Gastrocnemius medialis (tissue), 4 donors: ENCODE measurements around the gene HTR2A. TPM values are rescaled to one million over a fixed set of nuclear protein-coding genes. Genes with fewer than 3 reads are reported as not detected.

ENCODE experiments used
- ATAC-seq, 2 donors: fragments of 150-250 bp; one replicate each; pipeline ENCODE4 v1.9.1; 2016
- DNase-seq, 2 donors: peaks; one replicate each; pipeline ENCODE4 v3.0.0-alpha.2; 2019
- H3K27ac ChIP-seq, 4 donors: fragments of 200-600 bp; sonication (generic); 1 replicate in 1 of 4; 2 replicates in 3 of 4; pipeline ENCODE4 v1.5.1; 2016 to 2018; ENCODE audit warnings: mild to moderate bottlenecking in 2 of 4, moderate library complexity in 1 of 4
- H3K27me3 ChIP-seq, 3 donors: fragments of 200-600 bp; sonication (generic) in 2 of 3; 1 replicate in 1 of 3; 2 replicates in 2 of 3; pipeline versions ENCODE4 v1.5.1 to v1.6.0; 2016 to 2019; ENCODE audit warnings: mild to moderate bottlenecking in 1 of 3, moderate library complexity in 1 of 3
- H3K36me3 ChIP-seq, 2 donors: fragments of 200-600 bp; sonication (generic) in 1 of 2; one replicate each; pipeline ENCODE4 v1.5.1; 2017 to 2018
- H3K4me1 ChIP-seq, 2 donors: fragments of 200-600 bp; sonication (generic) in 1 of 2; one replicate each; pipeline ENCODE4 v1.5.1; 2016 to 2017; ENCODE audit warnings: mild to moderate bottlenecking in 2 of 2
- H3K4me3 ChIP-seq, 4 donors: fragments of 200-600 bp; sonication (generic) in 3 of 4; 1 replicate in 1 of 4; 2 replicates in 3 of 4; pipeline ENCODE4 v1.5.1; 2016 to 2019; ENCODE audit warnings: mild to moderate bottlenecking in 2 of 4
- H3K9me3 ChIP-seq, 3 donors: fragments of 200-600 bp; sonication (generic) in 2 of 3; 1 replicate in 1 of 3; 2 replicates in 2 of 3; pipeline ENCODE4 v1.5.1; 2016 to 2019
- POLR2A ChIP-seq, 2 donors: fragments of 450-650 bp; IDR thresholded peaks; one replicate each; pipeline ENCODE4 v1.6.1; 2017; ENCODE audit warnings: antibody characterized with exemption in 2 of 2, mild to moderate bottlenecking in 2 of 2, moderate library complexity in 2 of 2
- in situ Hi-C, 4 donors: fragments of 200-750 bp; cut with MboI; loops; one replicate each; pipeline versions ENCODE4 v1.15.0 to v1.8.0; 2017; ENCODE audit warnings: low sequenced_read_pairs in 4 of 4
- intact Hi-C: fragments of 100-400 bp; cut with DNase I; formaldehyde crosslinking; loops from one replicate; pipeline ENCODE4 v1.15.1; 2023; ENCODE audit warnings: low total_unique reads
- total RNA-seq, 4 donors: library from RNA; depleted of rRNA; stranded (reverse); fragments of >200 nt; gene quantifications; one replicate each; pipeline versions ENCODE4 v1.1.0 to v1.2.3, GENCODE V29; 2016
- TF ChIP-seq, protein P1 (sequence below), 5 experiments: fragments of 450-650 bp in 3 of 5; fragments of 200-600 bp in 2 of 5; sonication (generic) in 2 of 5; IDR thresholded peaks in 4 of 5; conservative IDR thresholded peaks in 1 of 5; 1 replicate in 4 of 5; 2 replicates in 1 of 5; pipeline ENCODE4 v1.5.1; 2016 to 2019; ENCODE audit warnings: antibody characterized with exemption in 5 of 5, mild to moderate bottlenecking in 3 of 5, moderate library complexity in 3 of 5

Gene HTR2A
- total RNA-seq, 4 donors from 2014 or later = 0.55 TPM; not detected in 3

DNA sequence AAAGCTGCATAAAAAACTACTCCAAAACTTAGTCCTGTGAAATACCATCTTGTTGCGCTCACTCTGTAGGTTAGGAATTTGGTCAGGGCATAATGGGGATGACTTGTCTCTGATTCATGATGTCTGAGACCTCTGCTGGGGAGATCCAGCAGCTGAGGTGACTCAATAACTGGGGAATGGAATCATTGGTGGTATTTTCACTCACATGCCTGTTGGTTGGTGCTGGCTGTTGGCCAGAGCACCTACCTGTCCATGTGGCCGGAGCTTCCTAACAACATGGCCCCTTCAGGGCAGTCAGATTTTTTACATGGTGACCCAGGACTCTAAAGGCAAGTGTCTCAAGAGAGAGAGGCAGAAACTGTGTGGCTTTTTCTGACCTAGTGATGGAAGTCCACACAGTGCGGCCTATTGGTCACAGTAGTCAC lies 92.5 kb downstream of the HTR2A start:
- H3K4me1 ChIP-seq = no peaks in the 10 kb centered on the region
- intact Hi-C loops (no loop called here), in situ Hi-C loops (no loop called here)
- no peak overlapping the region for H3K27ac ChIP-seq
- H3K4me3 ChIP-seq = no peak overlapping the region
- ATAC-seq (no peak), DNase-seq (no peak)
- TF ChIP-seq, protein P1, sequence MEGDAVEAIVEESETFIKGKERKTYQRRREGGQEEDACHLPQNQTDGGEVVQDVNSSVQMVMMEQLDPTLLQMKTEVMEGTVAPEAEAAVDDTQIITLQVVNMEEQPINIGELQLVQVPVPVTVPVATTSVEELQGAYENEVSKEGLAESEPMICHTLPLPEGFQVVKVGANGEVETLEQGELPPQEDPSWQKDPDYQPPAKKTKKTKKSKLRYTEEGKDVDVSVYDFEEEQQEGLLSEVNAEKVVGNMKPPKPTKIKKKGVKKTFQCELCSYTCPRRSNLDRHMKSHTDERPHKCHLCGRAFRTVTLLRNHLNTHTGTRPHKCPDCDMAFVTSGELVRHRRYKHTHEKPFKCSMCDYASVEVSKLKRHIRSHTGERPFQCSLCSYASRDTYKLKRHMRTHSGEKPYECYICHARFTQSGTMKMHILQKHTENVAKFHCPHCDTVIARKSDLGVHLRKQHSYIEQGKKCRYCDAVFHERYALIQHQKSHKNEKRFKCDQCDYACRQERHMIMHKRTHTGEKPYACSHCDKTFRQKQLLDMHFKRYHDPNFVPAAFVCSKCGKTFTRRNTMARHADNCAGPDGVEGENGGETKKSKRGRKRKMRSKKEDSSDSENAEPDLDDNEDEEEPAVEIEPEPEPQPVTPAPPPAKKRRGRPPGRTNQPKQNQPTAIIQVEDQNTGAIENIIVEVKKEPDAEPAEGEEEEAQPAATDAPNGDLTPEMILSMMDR (IDR thresholded peaks at IDR 0.05 in 4 of 5, conservative IDR thresholded peaks at IDR 0.05 in 1 of 5) = no peak
- TF ChIP-seq POLR2A (IDR thresholded peaks at IDR 0.05) = no peak
- H3K9me3 ChIP-seq = no peaks in the 10 kb centered on the region
- H3K27me3 ChIP-seq = no peaks in the 10 kb centered on the region
- no peaks in the 10 kb centered on the region for H3K36me3 ChIP-seq

DNA sequence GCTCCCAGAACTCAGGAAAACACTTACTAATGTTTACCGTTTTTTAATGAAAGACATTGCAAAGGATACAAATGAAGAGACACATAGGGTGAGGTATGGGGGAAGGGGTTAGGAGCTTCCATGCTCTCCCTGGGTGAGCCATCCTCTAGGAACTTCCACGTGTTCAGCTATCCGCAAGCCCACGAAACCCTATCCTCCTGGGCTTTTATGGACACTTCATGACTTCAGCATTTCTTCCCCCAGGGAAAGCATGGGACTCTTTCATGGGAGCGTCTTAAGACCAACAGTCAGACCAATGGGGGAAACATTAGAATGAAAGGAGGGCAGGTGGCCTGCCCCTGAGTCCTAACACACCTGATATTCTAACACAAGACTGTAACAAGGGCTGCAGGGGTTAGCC lies 93.3 kb downstream of the HTR2A start:
- Histone ChIP-seq H3K27ac (no peak overlapping the region), H3K4me3 (no peak overlapping the region), H3K4me1 (no peaks in the 10 kb centered on the region), H3K36me3 (no peaks in the 10 kb centered on the region), H3K27me3 (no peaks in the 10 kb centered on the region), H3K9me3 (no peaks in the 10 kb centered on the region)
- intact Hi-C loops (no loop called here), in situ Hi-C loops (no loop called here)
- ATAC-seq (no peak), DNase-seq (no peak)
- TF ChIP-seq, protein P1 (IDR thresholded peaks at IDR 0.05 in 4 of 5, conservative IDR thresholded peaks at IDR 0.05 in 1 of 5) = no peak
- TF ChIP-seq POLR2A (IDR thresholded peaks at IDR 0.05) = no peak

DNA sequence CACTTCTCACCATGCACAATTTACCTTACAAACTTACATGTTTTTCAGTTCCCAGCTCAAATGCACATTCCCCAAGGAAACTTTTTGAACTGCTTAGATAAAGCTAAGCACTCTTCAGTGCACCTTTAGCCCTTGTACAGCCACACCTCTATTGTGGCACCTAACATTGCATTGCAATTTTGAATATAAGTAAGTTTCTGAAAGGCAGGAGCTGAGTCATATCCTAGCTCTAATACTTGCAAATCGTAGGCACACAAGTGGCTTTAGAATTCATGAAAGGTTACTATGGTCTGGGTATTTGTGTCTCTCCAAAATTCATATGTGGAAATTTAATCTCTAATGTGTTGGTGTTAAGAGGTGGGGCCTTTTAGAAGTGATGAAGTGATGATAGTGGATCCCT lies 95.0 kb downstream of the HTR2A start:
- in situ Hi-C loops = no loop called here

DNA sequence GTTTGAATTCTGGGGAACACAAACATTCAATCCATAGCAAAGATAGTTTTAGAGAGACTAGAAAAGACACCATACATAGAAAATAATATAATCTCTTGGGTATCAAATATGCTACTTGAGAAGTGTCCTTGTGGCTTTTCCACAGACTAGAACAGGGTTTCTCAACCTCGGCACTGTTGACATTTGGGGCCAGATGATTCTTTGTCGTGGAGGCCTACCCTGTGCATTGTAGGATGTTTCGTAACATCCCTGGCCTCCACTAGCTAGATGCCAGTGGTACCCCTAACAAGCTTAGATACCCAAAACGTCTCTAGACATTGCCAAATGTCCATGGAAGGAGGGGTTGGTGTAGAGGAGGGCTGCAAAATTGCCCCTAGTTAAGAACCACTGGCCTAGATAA lies 97.7 kb downstream of the HTR2A start:
- DNase-seq = no peak
- no peak overlapping the region for H3K27ac ChIP-seq
- H3K27me3 ChIP-seq = no peaks in the 10 kb centered on the region
- in situ Hi-C loops (no loop called here), intact Hi-C loops (loop anchor here (5.0 kb wide), 1 partner anchor 247 kb away; the partner anchor contains the start of gene LRCH1)
- H3K9me3 ChIP-seq = no peaks in the 10 kb centered on the region
- no peak for TF ChIP-seq POLR2A (IDR thresholded peaks at IDR 0.05)
- TF ChIP-seq, protein P1 (IDR thresholded peaks at IDR 0.05 in 4 of 5, conservative IDR thresholded peaks at IDR 0.05 in 1 of 5) = no peak
- H3K4me3 ChIP-seq = no peak overlapping the region
- H3K36me3 ChIP-seq = no peaks in the 10 kb centered on the region
- H3K4me1 ChIP-seq = peaks cover 21 to 25% of the 10 kb centered on the region in 2 donors
- no peak for ATAC-seq

More for the DNA sequence above, 95.0 kb downstream of the HTR2A start:
- Histone ChIP-seq H3K27ac (no peak overlapping the region), H3K4me3 (no peak overlapping the region), H3K36me3 (no peaks in the 10 kb centered on the region), H3K27me3 (no peaks in the 10 kb centered on the region), H3K9me3 (no peaks in the 10 kb centered on the region), H3K4me1 (peaks cover 3 to 7% of the 10 kb centered on the region in 2 donors)
- no peak for TF ChIP-seq POLR2A (IDR thresholded peaks at IDR 0.05)
- TF ChIP-seq, protein P1 (IDR thresholded peaks at IDR 0.05 in 4 of 5, conservative IDR thresholded peaks at IDR 0.05 in 1 of 5) = no peak
- ATAC-seq (no peak), DNase-seq (no peak)
- intact Hi-C loops = no loop called here
